IMR-90 (cell line): ENCODE measurements around the gene STAT5A. TPM values are rescaled to one million over a fixed set of nuclear protein-coding genes. Genes with fewer than 3 reads are reported as not detected.

Experiments used
- ATAC-seq: fragments of 200-7000 bp; cut with Tn5 transposase; 2 replicates; pipeline ENCODE4 v1.9.1; 2020; ENCODE audit warnings: low read depth, mild to moderate bottlenecking, moderate library complexity
- BruUV-seq: library from RNA; stranded (reverse); fragments of 400-500 nt; replicated peaks from 2 replicates; lab custom pipeline; 2021; lab: Mats Ljungman, UMichigan
- CTCF ChIA-PET: fragments of 300-600 bp; formaldehyde crosslinking; extraction: SDS; loops from one replicate; lab custom pipeline; 2021; ENCODE audit warnings: antibody characterized with exemption; lab: Yijun Ruan, JAX
- POLR2A ChIA-PET: fragments of 300-600 bp; sonication (Branson Sonifier 250); formaldehyde crosslinking; loops from one replicate; lab custom pipeline; 2022; ENCODE audit warnings: antibody characterized with exemption; ENCODE audit not compliant: unreplicated experiment; lab: Charles Lee
- DNase-seq: peaks from one replicate; pipeline ENCODE4 v3.0.0; 2013
- H2AFZ ChIP-seq: replicated peaks from 2 replicates; pipeline ENCODE3; 2013; ENCODE audit warnings: low read length, mild to moderate bottlenecking; ENCODE audit not compliant: poor library complexity
- H2AK5ac ChIP-seq: 2 replicates; pipeline ENCODE4 v1.6.1; 2013; ENCODE audit warnings: low read depth, low read length, inconsistent platforms
- H2AK9ac ChIP-seq: replicated peaks from 2 replicates; pipeline ENCODE3; 2013; ENCODE audit warnings: mild to moderate bottlenecking, low read depth, low read length, moderate library complexity; ENCODE audit not compliant: poor library complexity
- H2BK120ac ChIP-seq: 2 replicates; pipeline ENCODE4 v1.6.1; 2013; ENCODE audit warnings: low read depth, low read length, inconsistent platforms
- H2BK15ac ChIP-seq: 3 replicates; pipeline ENCODE4 v1.6.1; 2013; ENCODE audit warnings: low read depth, low read length, inconsistent platforms
- H2BK20ac ChIP-seq: 2 replicates; pipeline ENCODE4 v1.6.1; 2013; ENCODE audit warnings: low read depth, mild to moderate bottlenecking, inconsistent platforms, low read length, moderate library complexity
- H2BK5ac ChIP-seq: 2 replicates; pipeline ENCODE4 v1.6.1; 2013; ENCODE audit warnings: mild to moderate bottlenecking, low read depth, low read length, inconsistent platforms; ENCODE audit not compliant: poor library complexity, severe bottlenecking
- H3K14ac ChIP-seq: replicated peaks from 2 replicates; pipeline ENCODE4 v1.6.1; 2013; ENCODE audit warnings: low read depth, low read length, inconsistent platforms
- H3K18ac ChIP-seq: 2 replicates; pipeline ENCODE4 v1.6.1; 2013; ENCODE audit warnings: low read depth, low read length, control low read depth
- H3K23ac ChIP-seq: 2 replicates; pipeline ENCODE4 v1.6.1; 2013; ENCODE audit warnings: low read depth, low read length, inconsistent platforms
- H3K27ac ChIP-seq: 2 replicates; pipeline ENCODE4 v1.5.1; 2013; ENCODE audit warnings: mild to moderate bottlenecking, control low read depth, low read length; ENCODE audit not compliant: insufficient read depth
- H3K27me3 ChIP-seq: 2 replicates; pipeline ENCODE4 v1.6.1; 2013; ENCODE audit warnings: low read length; ENCODE audit not compliant: control insufficient read depth, insufficient read depth
- H3K36me3 ChIP-seq: 2 replicates; pipeline ENCODE4 v1.6.1; 2013; ENCODE audit warnings: low read length, mixed read lengths; ENCODE audit not compliant: control insufficient read depth, insufficient read depth
- H3K4ac ChIP-seq: 2 replicates; pipeline ENCODE4 v1.6.1; 2013; ENCODE audit warnings: low read depth, low read length, inconsistent platforms
- H3K4me1 ChIP-seq: 2 replicates; pipeline ENCODE4 v1.6.1; 2013; ENCODE audit warnings: low read length, mixed read lengths; ENCODE audit not compliant: control insufficient read depth, insufficient read depth
- H3K4me2 ChIP-seq: 2 replicates; pipeline ENCODE4 v1.6.1; 2013; ENCODE audit warnings: low read depth, mild to moderate bottlenecking, control low read depth, low read length, moderate library complexity
- H3K4me3 ChIP-seq: 2 replicates; pipeline ENCODE4 v1.5.1; 2013; ENCODE audit warnings: low read depth, mild to moderate bottlenecking, control low read depth, low read length, moderate library complexity; ENCODE audit not compliant: insufficient read depth
- H3K56ac ChIP-seq: 2 replicates; pipeline ENCODE4 v1.6.1; 2013; ENCODE audit warnings: low read length, inconsistent platforms; ENCODE audit not compliant: insufficient read depth; ENCODE audit errors: extremely low read depth
- H3K79me1 ChIP-seq, 2 experiments: 2 replicates each; pipeline ENCODE4 v1.6.1; 2013; ENCODE audit warnings: low read length in 2 of 2, inconsistent platforms in 1 of 2, low read depth in 1 of 2
- H3K9ac ChIP-seq: 2 replicates; pipeline ENCODE4 v1.6.1; 2013; ENCODE audit warnings: low read depth, low read length, control low read depth
- H3K9me1 ChIP-seq: 2 replicates; pipeline ENCODE4 v1.6.1; 2013; ENCODE audit warnings: low read length, inconsistent platforms; ENCODE audit not compliant: insufficient read depth
- H3K9me3 ChIP-seq: 2 replicates; pipeline ENCODE4 v1.6.1; 2013; ENCODE audit warnings: low read length; ENCODE audit not compliant: control insufficient read depth, insufficient read depth
- H4K20me1 ChIP-seq: 2 replicates; pipeline ENCODE4 v1.6.1; 2013; ENCODE audit warnings: low read length, inconsistent platforms; ENCODE audit not compliant: insufficient read depth
- H4K5ac ChIP-seq: 2 replicates; pipeline ENCODE4 v1.6.1; 2013; ENCODE audit warnings: mild to moderate bottlenecking, low read depth, low read length, control low read depth
- H4K8ac ChIP-seq, 2 experiments: 2 replicates each; pipeline ENCODE4 v1.6.1; 2013; ENCODE audit warnings: low read depth in 2 of 2, low read length in 2 of 2, control low read depth in 1 of 2, inconsistent platforms in 1 of 2
- H4K91ac ChIP-seq: 2 replicates; pipeline ENCODE4 v1.6.1; 2013; ENCODE audit warnings: low read depth, low read length, inconsistent platforms; ENCODE audit not compliant: insufficient read depth
- BHLHE40 ChIP-seq: fragments of 150-350 bp; IDR thresholded peaks from 2 replicates; pipeline ENCODE4 v1.6.1; 2016; ENCODE audit warnings: mild to moderate bottlenecking, low read depth, low read length
- MXI1 ChIP-seq: IDR thresholded peaks from 2 replicates; pipeline ENCODE4 v1.6.1; 2012; ENCODE audit warnings: low read depth, mild to moderate bottlenecking, low read length, moderate library complexity, borderline replicate concordance
- POLR2A ChIP-seq: IDR thresholded peaks from 2 replicates; pipeline ENCODE4 v1.6.1; 2012; ENCODE audit warnings: mild to moderate bottlenecking, low read depth, low read length
- WGBS, 2 experiments: methylation state at CpG; one replicate each; pipeline versions ENCODE4 v1.1.5 to v1.1.7; 2013; ENCODE audit warnings: missing lambda C conversion rate in 2 of 2; ENCODE audit not compliant: insufficient read length in 1 of 2; ENCODE audit errors: extremely low coverage in 2 of 2; 5-methylcytosine and 5-hydroxymethylcytosine counted together
- dilution Hi-C: fragments of 300-500 bp; cut with HindIII; formaldehyde crosslinking; loops from one replicate; pipeline ENCODE4 v1.14.3; 2018; ENCODE audit warnings: low sequenced_read_pairs; ENCODE audit not compliant: unreplicated experiment
- in situ Hi-C: fragments of 300-500 bp; cut with MboI; formaldehyde crosslinking; loops from 3 replicates; pipeline ENCODE4 v1.14.3; 2019; ENCODE audit warnings: low sequenced_read_pairs, inconsistent platforms, mixed read lengths
- intact Hi-C: fragments of 100-400 bp; cut with micrococcal nuclease; formaldehyde crosslinking; loops from 2 replicates; pipeline ENCODE4 v1.10.0; 2022
- polyA plus RNA-seq, 3 experiments: library from polyadenylated mRNA; depleted of rRNA; stranded (reverse); fragments of >200 nt; gene quantifications; 2 replicates each; pipeline ENCODE4 v1.2.3, GENCODE V29; 2012; ENCODE audit warnings: low replicate concordance in 1 of 3
- total RNA-seq: library from RNA; depleted of rRNA; stranded (reverse); fragments of >200 nt; gene quantifications from 2 replicates; pipeline ENCODE4 v1.2.3, GENCODE V29; 2012

STAT5A gene
- total and polyA plus RNA-seq, 2 of the 4 experiments (the other 2 are of a cell fraction): 1.3 to 1.4 TPM

DNA sequence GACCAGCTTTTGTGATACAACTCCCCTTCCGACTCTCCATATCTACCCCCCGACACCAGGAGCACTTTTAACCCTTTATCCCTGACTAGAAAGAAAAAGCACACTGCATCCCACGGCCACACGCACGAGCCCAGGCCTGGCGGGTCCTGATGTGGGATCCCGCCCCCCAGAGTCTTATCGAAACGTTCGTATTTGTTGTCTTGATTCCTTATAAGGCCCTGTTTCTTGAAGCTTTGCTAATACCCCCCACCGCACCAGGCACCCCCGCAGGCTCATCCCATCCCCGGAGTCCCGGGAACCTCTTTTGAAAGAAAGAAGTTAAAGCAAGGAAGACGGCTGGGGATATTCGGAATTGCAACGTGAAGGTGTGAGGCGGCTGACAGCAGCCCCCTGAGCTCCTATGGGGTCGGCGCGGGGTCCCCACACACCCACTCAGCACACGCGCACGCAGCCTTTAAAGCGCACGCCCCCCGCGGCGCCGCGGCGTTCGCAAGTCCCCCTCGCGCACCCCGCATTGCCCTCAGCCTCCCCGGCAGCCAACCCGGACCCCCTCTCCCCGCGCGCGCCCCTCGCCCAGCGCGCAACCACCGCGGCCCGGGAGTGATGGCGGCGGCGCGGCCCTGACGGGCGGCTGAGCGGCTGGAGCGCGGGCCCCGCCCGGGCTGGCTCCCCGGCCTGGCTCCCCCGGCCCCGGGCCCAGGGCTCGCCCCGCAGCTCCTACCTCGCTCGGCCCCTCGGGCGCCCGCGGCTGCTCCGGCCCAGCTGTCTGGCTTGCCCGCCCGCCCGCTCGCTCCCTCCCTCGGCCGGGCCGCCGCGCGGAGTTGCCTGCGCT, 12.6 kb upstream of the STAT5A start:
- H2AK5ac ChIP-seq: peak overlapping the region; percentile 61
- peak overlapping the region; percentile 91 for H2AFZ ChIP-seq
- DNase-seq (peak; percentile 59), ATAC-seq (peak; percentile 69)
- POLR2A ChIA-PET: interaction anchor here (0.6 to 1.1 kb wide), 3 partner anchors 27 to 104 kb away, joined by 3 to 4 read pairs (median 3); no protein-coding TSS in a partner anchor
- no peaks in the 10 kb centered on the region for H3K9me3 ChIP-seq
- peak overlapping the region; percentile 74 to 94 for H4K8ac ChIP-seq
- CTCF ChIA-PET: interaction anchor here (0.9 kb wide), 1 partner anchor 54 kb away, joined by 3 read pairs; no protein-coding TSS in a partner anchor
- peak overlapping the region; percentile 91 for H3K9ac ChIP-seq
- peak overlapping the region; percentile 77 for H3K4me3 ChIP-seq
- H3K56ac ChIP-seq: peak overlapping the region; percentile 87
- H4K5ac ChIP-seq: peak overlapping the region; percentile 52
- WGBS, 2 experiments: 0% methylated on average over 17 of the region's 82 CpGs; no CpG with 5 or more reads in 1 of the 2 experiments
- no peaks in the 10 kb centered on the region for H3K27me3 ChIP-seq
- H3K4me2 ChIP-seq: peak overlapping the region; percentile 89
- in situ Hi-C loops: no loop called here
- peaks cover 3% of the 10 kb centered on the region for H3K4me1 ChIP-seq
- peaks cover 7 to 44% of the 10 kb centered on the region in 2 experiments; a peak in 3 of 4 replicates for H3K79me1 ChIP-seq
- dilution Hi-C loops: no loop called here
- intact Hi-C loops: loop anchor here (5.0 kb wide), 1 partner anchor 53 kb away; no protein-coding TSS in a partner anchor
- H3K23ac ChIP-seq: peak overlapping the region; percentile 83
- peaks cover 24% of the 10 kb centered on the region for H4K20me1 ChIP-seq
- peak overlapping the region; percentile 96 for H3K14ac ChIP-seq
- H3K27ac ChIP-seq: peak overlapping the region; percentile 76
- H3K36me3 ChIP-seq: no peaks in the 10 kb centered on the region
- peak overlapping the region; percentile 80 for H4K91ac ChIP-seq
- peak overlapping the region; percentile 63 for H3K18ac ChIP-seq
- peak overlapping the region; percentile 71; the same call in 1 of the 2 replicates for H2BK120ac ChIP-seq
- TF ChIP-seq MXI1 (0 out of 2 replicates have a peak, but pooled peaks have one; percentile 31), BHLHE40 (no peak), POLR2A (peak; percentile 22; the same call in 1 of the 2 replicates)
- BruUV-seq: no TSS peak
- H2BK15ac ChIP-seq: peak overlapping the region; percentile 84; the same call in 1 of the 3 replicates
- peak overlapping the region; percentile 96 for H2AK9ac ChIP-seq
- H2BK5ac ChIP-seq: peak overlapping the region; percentile 64
- H3K9me1 ChIP-seq: peaks cover 6% of the 10 kb centered on the region
- peak overlapping the region; percentile 63 for H2BK20ac ChIP-seq
- H3K4ac ChIP-seq: peak overlapping the region; percentile 90
